Liver (tissue), 9 donors: ENCODE data around the gene CD9. TPM values are rescaled to one million over a fixed set of nuclear protein-coding genes. Genes with fewer than 3 reads are reported as not detected.

ENCODE experiments used
- DNase-seq: peaks from one replicate; pipeline ENCODE4 v3.0.0-alpha.2; 2017; ENCODE audit warnings: low spot score
- H3K27ac ChIP-seq, 2 donors: one replicate each; pipeline ENCODE4 v1.7.0; 2013; ENCODE audit warnings: inconsistent platforms in 2 of 2, low read length in 2 of 2, control low read depth in 1 of 2, low read depth in 1 of 2, mild to moderate bottlenecking in 1 of 2
- H3K27me3 ChIP-seq, 4 donors: one replicate each; pipeline versions ENCODE4 v1.6.1 to v1.7.0; 2013; ENCODE audit warnings: low read length in 3 of 4, inconsistent platforms in 1 of 4, mild to moderate bottlenecking in 1 of 4, moderate library complexity in 1 of 4; ENCODE audit not compliant: control insufficient read depth in 4 of 4, insufficient read depth in 4 of 4
- H3K36me3 ChIP-seq, 4 donors: one replicate each; pipeline versions ENCODE4 v1.6.1 to v1.7.0; 2013; ENCODE audit warnings: low read length in 3 of 4, mild to moderate bottlenecking in 3 of 4, low read depth in 1 of 4, moderate library complexity in 1 of 4; ENCODE audit not compliant: control insufficient read depth in 4 of 4, insufficient read depth in 3 of 4
- H3K4me1 ChIP-seq, 4 donors: one replicate each; pipeline versions ENCODE4 v1.6.1 to v1.7.0; 2013; ENCODE audit warnings: low read length in 3 of 4, mild to moderate bottlenecking in 3 of 4, moderate library complexity in 1 of 4; ENCODE audit not compliant: control insufficient read depth in 4 of 4, insufficient read depth in 4 of 4
- H3K4me3 ChIP-seq, 3 donors: one replicate each; pipeline versions ENCODE4 v1.6.1 to v1.7.0; 2013; ENCODE audit warnings: low read length in 3 of 3, control low read depth in 1 of 3, low read depth in 1 of 3, mild to moderate bottlenecking in 1 of 3
- H3K9ac ChIP-seq, 2 donors: one replicate each; pipeline ENCODE4 v1.7.0; 2013; ENCODE audit warnings: low read length in 2 of 2, mild to moderate bottlenecking in 2 of 2, moderate library complexity in 2 of 2, control low read depth in 1 of 2, low read depth in 1 of 2
- H3K9me3 ChIP-seq, 4 donors: one replicate each; pipeline versions ENCODE4 v1.6.1 to v1.7.0; 2013; ENCODE audit warnings: low read length in 3 of 4; ENCODE audit not compliant: control insufficient read depth in 4 of 4
- CTCF ChIP-seq: fragments of 150-350 bp; IDR thresholded peaks from 2 replicates; pipeline ENCODE4 v1.5.1; 2017; ENCODE audit warnings: improper control_type of control experiment, low read depth, low read length; ENCODE audit not compliant: missing input control
- EGR1 ChIP-seq, 2 donors: IDR thresholded peaks; 2 replicates each; pipeline ENCODE4 v1.6.1; 2016 to 2018; ENCODE audit warnings: antibody characterized with exemption in 2 of 2, low read depth in 2 of 2
- FOXA1 ChIP-seq: IDR thresholded peaks from 2 replicates; pipeline ENCODE4 v1.6.1; 2016; ENCODE audit warnings: antibody characterized with exemption
- FOXA2 ChIP-seq: IDR thresholded peaks from 2 replicates; pipeline ENCODE4 v1.6.1; 2016; ENCODE audit warnings: antibody characterized with exemption
- GABPA ChIP-seq, 2 donors: IDR thresholded peaks in 1 of 2; conservative IDR thresholded peaks in 1 of 2; 2 replicates each; pipeline ENCODE4 v1.6.1; 2016; ENCODE audit warnings: antibody characterized with exemption in 2 of 2, mild to moderate bottlenecking in 1 of 2, moderate library complexity in 1 of 2
- HNF4A ChIP-seq, 2 donors: conservative IDR thresholded peaks; 2 replicates each; pipeline ENCODE4 v1.6.1; 2016; ENCODE audit warnings: antibody characterized with exemption in 2 of 2, mild to moderate bottlenecking in 2 of 2
- HNF4G ChIP-seq: IDR thresholded peaks from 2 replicates; pipeline ENCODE4 v1.6.1; 2016; ENCODE audit warnings: antibody characterized with exemption
- JUND ChIP-seq, 2 donors: IDR thresholded peaks; 2 replicates each; pipeline ENCODE4 v1.6.1; 2016; ENCODE audit warnings: antibody characterized with exemption in 2 of 2
- NR2F2 ChIP-seq: IDR thresholded peaks from 2 replicates; pipeline ENCODE4 v1.6.1; 2016; ENCODE audit warnings: antibody characterized with exemption
- RAD21 ChIP-seq, 2 donors: IDR thresholded peaks; 2 replicates each; pipeline ENCODE4 v1.6.1; 2016; ENCODE audit warnings: antibody characterized with exemption in 2 of 2, mild to moderate bottlenecking in 2 of 2
- SP1 ChIP-seq: IDR thresholded peaks from 2 replicates; pipeline ENCODE4 v1.6.1; 2018; ENCODE audit warnings: antibody characterized with exemption, mild to moderate bottlenecking
- TAF1 ChIP-seq: conservative IDR thresholded peaks from 2 replicates; pipeline ENCODE4 v1.6.1; 2016; ENCODE audit warnings: antibody characterized with exemption, mild to moderate bottlenecking
- YY1 ChIP-seq: IDR thresholded peaks from 2 replicates; pipeline ENCODE4 v1.6.1; 2016; ENCODE audit warnings: antibody characterized with exemption, mild to moderate bottlenecking
- WGBS: extraction: QIAGEN DNeasy Blood & Tissue Kit; methylation state at CpG from one replicate; pipeline ENCODE4 v1.1.7; 2013; 5-methylcytosine and 5-hydroxymethylcytosine counted together
- polyA plus RNA-seq, 2 donors: library from polyadenylated mRNA; stranded (reverse) in 1 of 2; unstranded in 1 of 2; fragments of 200-250 nt in 1 of 2; fragments of >200 nt in 1 of 2; fragmentation: Nextera tagmentation in 1 of 2; extraction: Ambion mirVana in 1 of 2; gene quantifications; one replicate each; pipeline versions ENCODE4 v1.2.1 to v1.2.3, GENCODE V29; 2013 to 2015
- total RNA-seq, 2 donors: library from RNA; depleted of rRNA; stranded (reverse); fragments of >200 nt; gene quantifications; one replicate each; pipeline ENCODE4 v1.2.3, GENCODE V29; 2014
- TF ChIP-seq, protein P1 (sequence below): IDR thresholded peaks from 2 replicates; pipeline ENCODE4 v1.6.1; 2016; ENCODE audit warnings: antibody characterized with exemption
- TF ChIP-seq, protein P2 (sequence below): IDR thresholded peaks from 2 replicates; pipeline ENCODE4 v1.6.1; 2016; ENCODE audit warnings: antibody characterized with exemption
- TF ChIP-seq, protein P3 (sequence below): IDR thresholded peaks from 2 replicates; pipeline ENCODE4 v1.6.1; 2016; ENCODE audit warnings: antibody characterized with exemption, mild to moderate bottlenecking
- TF ChIP-seq, protein P4 (sequence below): IDR thresholded peaks from 2 replicates; pipeline ENCODE4 v1.6.1; 2016; ENCODE audit warnings: antibody characterized with exemption
- donor health status: healthy.
- donor health status: healthy.
- donor health status: healthy.
- donor health status: healthy.
- donor health status: healthy.

CD9 gene
- total and polyA plus RNA-seq, 4 donors = 18.7 to 65.2 (median 32.4) TPM

GRCh38 chr12:6235906-6236640 is 35.9 kb downstream of the CD9 start:
- H3K27me3 ChIP-seq = no peaks in the 10 kb centered on the region
- no peaks in the 10 kb centered on the region for H3K9me3 ChIP-seq
- no peak overlapping the region for H3K4me3 ChIP-seq
- H3K9ac ChIP-seq = no peak overlapping the region
- H3K4me1 ChIP-seq = no peaks in the 10 kb centered on the region
- WGBS = 89% methylated on average over 22 of the region's 22 CpGs
- DNase-seq = no peak
- no peak overlapping the region for H3K27ac ChIP-seq
- H3K36me3 ChIP-seq = peaks cover 4 to 20% (median 9%) of the 10 kb centered on the region in 4 donors
- TF ChIP-seq HNF4A (conservative IDR thresholded peaks at IDR 0.05) = no peak
- no peak for TF ChIP-seq NR2F2
- TF ChIP-seq, protein P1, sequence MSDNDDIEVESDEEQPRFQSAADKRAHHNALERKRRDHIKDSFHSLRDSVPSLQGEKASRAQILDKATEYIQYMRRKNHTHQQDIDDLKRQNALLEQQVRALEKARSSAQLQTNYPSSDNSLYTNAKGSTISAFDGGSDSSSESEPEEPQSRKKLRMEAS = no peak
- no peak for TF ChIP-seq CTCF
- TF ChIP-seq, protein P2, sequence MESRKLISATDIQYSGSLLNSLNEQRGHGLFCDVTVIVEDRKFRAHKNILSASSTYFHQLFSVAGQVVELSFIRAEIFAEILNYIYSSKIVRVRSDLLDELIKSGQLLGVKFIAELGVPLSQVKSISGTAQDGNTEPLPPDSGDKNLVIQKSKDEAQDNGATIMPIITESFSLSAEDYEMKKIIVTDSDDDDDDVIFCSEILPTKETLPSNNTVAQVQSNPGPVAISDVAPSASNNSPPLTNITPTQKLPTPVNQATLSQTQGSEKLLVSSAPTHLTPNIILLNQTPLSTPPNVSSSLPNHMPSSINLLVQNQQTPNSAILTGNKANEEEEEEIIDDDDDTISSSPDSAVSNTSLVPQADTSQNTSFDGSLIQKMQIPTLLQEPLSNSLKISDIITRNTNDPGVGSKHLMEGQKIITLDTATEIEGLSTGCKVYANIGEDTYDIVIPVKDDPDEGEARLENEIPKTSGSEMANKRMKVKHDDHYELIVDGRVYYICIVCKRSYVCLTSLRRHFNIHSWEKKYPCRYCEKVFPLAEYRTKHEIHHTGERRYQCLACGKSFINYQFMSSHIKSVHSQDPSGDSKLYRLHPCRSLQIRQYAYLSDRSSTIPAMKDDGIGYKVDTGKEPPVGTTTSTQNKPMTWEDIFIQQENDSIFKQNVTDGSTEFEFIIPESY = no peak
- no peak for TF ChIP-seq FOXA1
- TF ChIP-seq FOXA2 = no peak
- TF ChIP-seq RAD21 (IDR thresholded peaks at IDR 0.05) = no peak
- TF ChIP-seq HNF4G = no peak
- no peak for TF ChIP-seq YY1
- TF ChIP-seq EGR1 (IDR thresholded peaks at IDR 0.05; ENCODE audit: low read depth in 2 of 2) = no peak

- peaks cover 4 to 20% (median 9%) of the 10 kb centered on the region in 4 donors for H3K36me3 ChIP-seq
- WGBS = 97% methylated on average over 6 of the region's 6 CpGs
- TF ChIP-seq, protein P3, sequence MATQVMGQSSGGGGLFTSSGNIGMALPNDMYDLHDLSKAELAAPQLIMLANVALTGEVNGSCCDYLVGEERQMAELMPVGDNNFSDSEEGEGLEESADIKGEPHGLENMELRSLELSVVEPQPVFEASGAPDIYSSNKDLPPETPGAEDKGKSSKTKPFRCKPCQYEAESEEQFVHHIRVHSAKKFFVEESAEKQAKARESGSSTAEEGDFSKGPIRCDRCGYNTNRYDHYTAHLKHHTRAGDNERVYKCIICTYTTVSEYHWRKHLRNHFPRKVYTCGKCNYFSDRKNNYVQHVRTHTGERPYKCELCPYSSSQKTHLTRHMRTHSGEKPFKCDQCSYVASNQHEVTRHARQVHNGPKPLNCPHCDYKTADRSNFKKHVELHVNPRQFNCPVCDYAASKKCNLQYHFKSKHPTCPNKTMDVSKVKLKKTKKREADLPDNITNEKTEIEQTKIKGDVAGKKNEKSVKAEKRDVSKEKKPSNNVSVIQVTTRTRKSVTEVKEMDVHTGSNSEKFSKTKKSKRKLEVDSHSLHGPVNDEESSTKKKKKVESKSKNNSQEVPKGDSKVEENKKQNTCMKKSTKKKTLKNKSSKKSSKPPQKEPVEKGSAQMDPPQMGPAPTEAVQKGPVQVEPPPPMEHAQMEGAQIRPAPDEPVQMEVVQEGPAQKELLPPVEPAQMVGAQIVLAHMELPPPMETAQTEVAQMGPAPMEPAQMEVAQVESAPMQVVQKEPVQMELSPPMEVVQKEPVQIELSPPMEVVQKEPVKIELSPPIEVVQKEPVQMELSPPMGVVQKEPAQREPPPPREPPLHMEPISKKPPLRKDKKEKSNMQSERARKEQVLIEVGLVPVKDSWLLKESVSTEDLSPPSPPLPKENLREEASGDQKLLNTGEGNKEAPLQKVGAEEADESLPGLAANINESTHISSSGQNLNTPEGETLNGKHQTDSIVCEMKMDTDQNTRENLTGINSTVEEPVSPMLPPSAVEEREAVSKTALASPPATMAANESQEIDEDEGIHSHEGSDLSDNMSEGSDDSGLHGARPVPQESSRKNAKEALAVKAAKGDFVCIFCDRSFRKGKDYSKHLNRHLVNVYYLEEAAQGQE = no peak
- TF ChIP-seq SP1 = no peak
- TF ChIP-seq JUND (IDR thresholded peaks at IDR 0.05) = no peak
- no peak for TF ChIP-seq TAF1
- no peak for TF ChIP-seq RAD21 (IDR thresholded peaks at IDR 0.05)
- TF ChIP-seq, protein P4, sequence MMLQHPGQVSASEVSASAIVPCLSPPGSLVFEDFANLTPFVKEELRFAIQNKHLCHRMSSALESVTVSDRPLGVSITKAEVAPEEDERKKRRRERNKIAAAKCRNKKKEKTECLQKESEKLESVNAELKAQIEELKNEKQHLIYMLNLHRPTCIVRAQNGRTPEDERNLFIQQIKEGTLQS = no peak
- no peak for TF ChIP-seq HNF4G
- TF ChIP-seq, protein P2 = no peak
- TF ChIP-seq, protein P1 = no peak
- no peak for TF ChIP-seq FOXA2
- no peak for TF ChIP-seq FOXA1
- no peak for TF ChIP-seq GABPA (IDR thresholded peaks at IDR 0.05 in 1 of 2, conservative IDR thresholded peaks at IDR 0.05 in 1 of 2)
- TF ChIP-seq CTCF = no peak
- H3K27ac ChIP-seq = no peak overlapping the region
- no peak for DNase-seq
- H3K4me1 ChIP-seq = no peaks in the 10 kb centered on the region
- no peak overlapping the region for H3K9ac ChIP-seq
- no peaks in the 10 kb centered on the region for H3K9me3 ChIP-seq
- no peaks in the 10 kb centered on the region for H3K27me3 ChIP-seq
- no peak overlapping the region for H3K4me3 ChIP-seq
Observed at GRCh38 chr12:6236641-6236940, 36.4 kb downstream of the CD9 start.
